Thyroid gland (tissue), 4 donors: Measurements from ENCODE around the gene NTN3. TPM values are rescaled to one million over a fixed set of nuclear protein-coding genes. Genes with fewer than 3 reads are reported as not detected.

Experiments used
- DNase-seq, 2 donors: peaks; one replicate each; pipeline ENCODE4 v3.0.0-alpha.2; 2019
- H3K27ac ChIP-seq, 3 donors: fragments of 200-600 bp; sonication (generic); 1 replicate in 2 of 3; 2 replicates in 1 of 3; pipeline ENCODE4 v1.5.1; 2016 to 2019; ENCODE audit warnings: mild to moderate bottlenecking in 1 of 3, moderate library complexity in 1 of 3
- H3K27me3 ChIP-seq: fragments of 200-600 bp; sonication (generic); one replicate; pipeline ENCODE4 v1.5.1; 2019
- H3K36me3 ChIP-seq, 2 donors: fragments of 200-600 bp; sonication (generic); one replicate each; pipeline ENCODE4 v1.5.1; 2016 to 2019
- H3K4me1 ChIP-seq, 2 donors: fragments of 200-600 bp; sonication (generic); one replicate each; pipeline ENCODE4 v1.5.1; 2017 to 2019
- H3K4me3 ChIP-seq, 3 donors: fragments of 200-600 bp; sonication (generic); replicated peaks in 1 of 3; 1 replicate in 2 of 3; 2 replicates in 1 of 3; pipeline ENCODE4 v1.5.1; 2016; ENCODE audit warnings: mild to moderate bottlenecking in 1 of 3
- H3K9me3 ChIP-seq: fragments of 200-600 bp; sonication (generic); one replicate; pipeline ENCODE4 v1.5.1; 2017
- CTCF ChIP-seq, 6 experiments: fragments of 200-600 bp in 3 of 6; fragments of 450-650 bp in 3 of 6; sonication (generic) in 3 of 6; IDR thresholded peaks; one replicate each; pipeline ENCODE4 v1.5.1; 2016 to 2019; ENCODE audit warnings: antibody characterized with exemption in 6 of 6, mild to moderate bottlenecking in 2 of 6, inconsistent platforms in 1 of 6, moderate library complexity in 1 of 6
- POLR2A ChIP-seq, 2 donors: fragments of 450-650 bp; IDR thresholded peaks; one replicate each; pipeline ENCODE4 v1.6.1; 2017; ENCODE audit warnings: antibody characterized with exemption in 2 of 2, mild to moderate bottlenecking in 2 of 2, moderate library complexity in 1 of 2
- WGBS, 2 donors: methylation state at CpG; one replicate each; pipeline ENCODE4 v1.1.5; 2017; 5-methylcytosine and 5-hydroxymethylcytosine counted together
- intact Hi-C: fragments of 100-400 bp; cut with DNase I; formaldehyde crosslinking; loops from one replicate; pipeline ENCODE4 v1.15.1; 2023
- total RNA-seq, 4 donors: library from RNA; depleted of rRNA; stranded (reverse); fragments of >200 nt; gene quantifications; one replicate each; pipeline ENCODE4 v1.2.3, GENCODE V29; 2016

The NTN3 gene
- total RNA-seq, 4 donors from 2014 or later = 0.13 to 0.63 (median 0.56) TPM; not detected in 1

- peaks cover 0 to 10% of the 10 kb centered on the region in 2 donors for H3K36me3 ChIP-seq
- peaks cover 46 to 74% of the 10 kb centered on the region in 2 donors for H3K4me1 ChIP-seq
- H3K4me3 ChIP-seq = no peak overlapping the region
- intact Hi-C loops = no loop called here
- H3K27ac ChIP-seq = peak overlapping the region; percentile 79 to 93 (median 90)
- peak; percentile 97 to 98 for DNase-seq
- TF ChIP-seq CTCF (IDR thresholded peaks at IDR 0.05) = no peak
- TF ChIP-seq POLR2A (IDR thresholded peaks at IDR 0.05) = peak in 1 of 2 donors; percentile 24
- 49 to 86% methylated on average over 7 of the region's 15 CpGs for WGBS, 2 donors
- no peaks in the 10 kb centered on the region for H3K27me3 ChIP-seq
- H3K9me3 ChIP-seq = no peaks in the 10 kb centered on the region
These were observed 27.6 kb downstream of the NTN3 start for GRCh38 chr16:2498531-2499253.

GRCh38 chr16:2499454-2499853, 28.4 kb downstream of the NTN3 start:
- no peaks in the 10 kb centered on the region for H3K9me3 ChIP-seq
- peaks cover 43 to 67% of the 10 kb centered on the region in 2 donors for H3K4me1 ChIP-seq
- no peaks in the 10 kb centered on the region for H3K27me3 ChIP-seq
- 89 to 100% methylated on average over 3 to 4 of the region's 6 CpGs for WGBS, 2 donors
- no peak overlapping the region for H3K4me3 ChIP-seq
- DNase-seq = no peak
- intact Hi-C loops = no loop called here
- TF ChIP-seq POLR2A (IDR thresholded peaks at IDR 0.05) = no peak
- TF ChIP-seq CTCF (IDR thresholded peaks at IDR 0.05) = no peak
- H3K36me3 ChIP-seq = peaks cover 0 to 10% of the 10 kb centered on the region in 2 donors
- peak overlapping the region; percentile 79 to 93 (median 90) for H3K27ac ChIP-seq

GRCh38 chr16:2499890-2500429, 28.9 kb downstream of the NTN3 start:
- Histone ChIP-seq H3K27ac (peak overlapping the region in 2 of 3 donors; percentile 79 to 90), H3K9me3 (no peaks in the 10 kb centered on the region), H3K4me1 (peaks cover 43 to 63% of the 10 kb centered on the region in 2 donors), H3K36me3 (peaks cover 0 to 10% of the 10 kb centered on the region in 2 donors), H3K27me3 (no peaks in the 10 kb centered on the region), H3K4me3 (no peak overlapping the region)
- no peak for DNase-seq
- WGBS, 2 donors = 93 to 95% methylated on average over 14 to 27 of the region's 29 CpGs
- intact Hi-C loops = loop anchor here (5.0 kb wide), 3 partner anchors 73 to 303 kb away; partner anchors contain the start of genes ABCA3, CASKIN1 and CCNF
- TF ChIP-seq POLR2A (IDR thresholded peaks at IDR 0.05) = no peak
- TF ChIP-seq CTCF (IDR thresholded peaks at IDR 0.05) = no peak

DNA sequence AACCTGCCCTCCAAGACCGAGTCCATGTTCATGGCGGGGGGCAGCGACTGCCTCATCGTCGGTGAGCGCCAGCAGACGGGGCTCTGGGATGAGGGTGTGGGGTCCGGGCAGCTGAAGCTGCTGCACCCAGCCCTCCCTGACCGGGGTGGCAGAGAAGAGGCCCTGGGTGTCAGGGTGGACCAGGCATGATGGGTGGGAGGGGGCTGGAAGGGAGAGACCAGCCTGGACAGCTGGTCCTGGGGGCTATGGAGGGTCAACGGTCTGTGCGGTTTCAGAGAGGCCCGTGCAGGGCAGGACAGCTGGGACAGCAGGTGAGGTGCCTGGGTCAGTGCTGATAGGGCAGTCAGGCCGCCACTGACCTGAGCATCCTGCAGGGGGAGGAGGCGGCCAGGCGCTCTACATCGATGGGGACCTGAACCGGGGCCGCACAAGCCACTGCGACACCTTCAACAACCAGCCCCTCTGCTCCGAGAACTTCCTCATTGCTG, 29.4 kb downstream of the NTN3 start:
- H3K9me3 ChIP-seq = no peaks in the 10 kb centered on the region
- no peak overlapping the region for H3K4me3 ChIP-seq
- peaks cover 0 to 10% of the 10 kb centered on the region in 2 donors for H3K36me3 ChIP-seq
- TF ChIP-seq POLR2A (IDR thresholded peaks at IDR 0.05) = no peak
- no peak for TF ChIP-seq CTCF (IDR thresholded peaks at IDR 0.05)
- peaks cover 43 to 61% of the 10 kb centered on the region in 2 donors for H3K4me1 ChIP-seq
- H3K27ac ChIP-seq = peak overlapping the region in 1 of 3 donors; percentile 90
- intact Hi-C loops = loop anchor here (5.0 kb wide), 3 partner anchors 73 to 303 kb away; partner anchors contain the start of genes ABCA3, CASKIN1 and CCNF
- WGBS, 2 donors = 84 to 89% methylated on average over 9 to 16 of the region's 20 CpGs
- no peak for DNase-seq
- H3K27me3 ChIP-seq = no peaks in the 10 kb centered on the region
